ENCODE results near the gene SERPINA12.

DNA sequence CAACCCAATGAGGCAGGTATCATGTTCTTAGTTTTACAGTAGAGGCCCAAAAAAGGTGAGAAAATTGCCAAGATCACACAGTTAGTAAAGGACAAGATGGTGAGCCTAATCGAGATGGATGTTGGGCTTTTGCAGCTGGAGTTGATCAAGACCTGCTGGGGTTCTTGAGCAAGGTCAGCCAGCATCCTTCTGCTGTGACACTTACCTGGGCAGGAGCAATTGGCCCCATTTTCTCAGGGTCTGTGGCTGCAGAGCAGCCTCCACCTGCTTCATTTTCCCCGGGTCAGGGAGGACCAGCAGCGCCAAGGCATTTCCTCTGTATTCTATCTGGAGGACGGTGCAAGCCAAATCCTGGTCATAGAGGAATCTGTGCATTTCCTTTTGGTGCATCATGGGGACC, 63.1 kb downstream of the SERPINA12 start:
- TF ChIP-seq POLR2AphosphoS5 (IDR thresholded peaks at IDR 0.05; ENCODE audit: low read depth, low read length) (no peak), JUND (IDR thresholded peaks at IDR 0.05) (no peak), ZNF274 (IDR thresholded peaks at IDR 0.05; ENCODE audit: low read depth, low read length) (no peak), ZFX (IDR thresholded peaks at IDR 0.05) (no peak), EZH2 (IDR thresholded peaks at IDR 0.05) (no peak), SIN3A (IDR thresholded peaks at IDR 0.05; ENCODE audit: low read depth) (no peak), RAD21 (IDR thresholded peaks at IDR 0.05; ENCODE audit: low read depth) (no peak)
- TF ChIP-seq, protein P1, sequence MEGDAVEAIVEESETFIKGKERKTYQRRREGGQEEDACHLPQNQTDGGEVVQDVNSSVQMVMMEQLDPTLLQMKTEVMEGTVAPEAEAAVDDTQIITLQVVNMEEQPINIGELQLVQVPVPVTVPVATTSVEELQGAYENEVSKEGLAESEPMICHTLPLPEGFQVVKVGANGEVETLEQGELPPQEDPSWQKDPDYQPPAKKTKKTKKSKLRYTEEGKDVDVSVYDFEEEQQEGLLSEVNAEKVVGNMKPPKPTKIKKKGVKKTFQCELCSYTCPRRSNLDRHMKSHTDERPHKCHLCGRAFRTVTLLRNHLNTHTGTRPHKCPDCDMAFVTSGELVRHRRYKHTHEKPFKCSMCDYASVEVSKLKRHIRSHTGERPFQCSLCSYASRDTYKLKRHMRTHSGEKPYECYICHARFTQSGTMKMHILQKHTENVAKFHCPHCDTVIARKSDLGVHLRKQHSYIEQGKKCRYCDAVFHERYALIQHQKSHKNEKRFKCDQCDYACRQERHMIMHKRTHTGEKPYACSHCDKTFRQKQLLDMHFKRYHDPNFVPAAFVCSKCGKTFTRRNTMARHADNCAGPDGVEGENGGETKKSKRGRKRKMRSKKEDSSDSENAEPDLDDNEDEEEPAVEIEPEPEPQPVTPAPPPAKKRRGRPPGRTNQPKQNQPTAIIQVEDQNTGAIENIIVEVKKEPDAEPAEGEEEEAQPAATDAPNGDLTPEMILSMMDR (IDR thresholded peaks at IDR 0.05 in 2 of 3, conservative IDR thresholded peaks at IDR 0.05 in 1 of 3; ENCODE audit: borderline replicate concordance in 1 of 3, insufficient read depth in 1 of 3, low read depth in 2 of 3, low read length in 2 of 3), result no peak
- TF ChIP-seq, protein P2, sequence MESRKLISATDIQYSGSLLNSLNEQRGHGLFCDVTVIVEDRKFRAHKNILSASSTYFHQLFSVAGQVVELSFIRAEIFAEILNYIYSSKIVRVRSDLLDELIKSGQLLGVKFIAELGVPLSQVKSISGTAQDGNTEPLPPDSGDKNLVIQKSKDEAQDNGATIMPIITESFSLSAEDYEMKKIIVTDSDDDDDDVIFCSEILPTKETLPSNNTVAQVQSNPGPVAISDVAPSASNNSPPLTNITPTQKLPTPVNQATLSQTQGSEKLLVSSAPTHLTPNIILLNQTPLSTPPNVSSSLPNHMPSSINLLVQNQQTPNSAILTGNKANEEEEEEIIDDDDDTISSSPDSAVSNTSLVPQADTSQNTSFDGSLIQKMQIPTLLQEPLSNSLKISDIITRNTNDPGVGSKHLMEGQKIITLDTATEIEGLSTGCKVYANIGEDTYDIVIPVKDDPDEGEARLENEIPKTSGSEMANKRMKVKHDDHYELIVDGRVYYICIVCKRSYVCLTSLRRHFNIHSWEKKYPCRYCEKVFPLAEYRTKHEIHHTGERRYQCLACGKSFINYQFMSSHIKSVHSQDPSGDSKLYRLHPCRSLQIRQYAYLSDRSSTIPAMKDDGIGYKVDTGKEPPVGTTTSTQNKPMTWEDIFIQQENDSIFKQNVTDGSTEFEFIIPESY (IDR thresholded peaks at IDR 0.05; ENCODE audit: extremely low read depth, insufficient replicate concordance, low read length), result no peak

Measured in HCT116 (cell line).